ENCODE results near the gene NFIL3.
A peak's percentile ranks its signal among the peaks of the same experiment; 100 is the strongest.

NFIL3 gene

DNA sequence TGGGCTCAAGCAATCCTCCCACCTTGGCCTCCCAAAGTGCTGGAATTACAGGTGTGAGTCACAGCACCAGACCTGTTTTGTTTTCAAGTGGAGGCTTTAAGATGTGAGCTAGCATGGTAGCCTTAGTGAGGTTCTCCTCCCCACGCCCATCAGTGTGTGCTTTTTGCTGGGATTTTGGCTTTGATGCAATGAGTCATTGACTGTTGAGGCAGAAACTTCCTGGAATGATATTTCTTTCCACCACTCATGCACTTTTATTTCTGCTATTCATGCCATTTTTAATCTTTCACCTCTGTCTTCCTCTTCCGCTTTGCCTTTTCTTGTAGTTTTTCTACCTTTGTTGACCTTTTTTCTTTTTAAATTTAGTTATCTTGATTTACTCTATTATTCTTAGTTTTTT, 4.2 kb upstream of the NFIL3 start:
- ATAC-seq (no peak), DNase-seq (no peak)
- Mint-ChIP-seq H3K4me3 (peak overlapping the region in 1 of 2 donors; percentile 13), H3K4me1 (peaks cover 45% of the 10 kb centered on the region), H3K27me3 (peaks cover 27% of the 10 kb centered on the region), H3K27ac (no peak overlapping the region), H3K9me3 (no peaks in the 10 kb centered on the region)

GRCh38 chr9:91426123-91426745, 2.6 kb upstream of the NFIL3 start:
- Mint-ChIP-seq H3K4me1 (peaks cover 54% of the 10 kb centered on the region), H3K9me3 (no peaks in the 10 kb centered on the region), H3K27ac (no peak overlapping the region), H3K27me3 (peaks cover 28% of the 10 kb centered on the region), H3K4me3 (peak overlapping the region in 1 of 2 donors; percentile 12)
- ATAC-seq (no peak), DNase-seq (no peak)

- ATAC-seq (no peak), DNase-seq (no peak)
- peaks cover 33% of the 10 kb centered on the region for H3K27me3 Mint-ChIP-seq
- H3K4me3 Mint-ChIP-seq = peak overlapping the region; percentile 89 to 95
- no peaks in the 10 kb centered on the region for H3K9me3 Mint-ChIP-seq
- peak overlapping the region in 1 of 2 donors; percentile 76 for H3K27ac Mint-ChIP-seq
- peaks cover 62% of the 10 kb centered on the region for H3K4me1 Mint-ChIP-seq
Measured at GRCh38 chr9:91425271-91425670, 1.6 kb upstream of the NFIL3 start.

DNA sequence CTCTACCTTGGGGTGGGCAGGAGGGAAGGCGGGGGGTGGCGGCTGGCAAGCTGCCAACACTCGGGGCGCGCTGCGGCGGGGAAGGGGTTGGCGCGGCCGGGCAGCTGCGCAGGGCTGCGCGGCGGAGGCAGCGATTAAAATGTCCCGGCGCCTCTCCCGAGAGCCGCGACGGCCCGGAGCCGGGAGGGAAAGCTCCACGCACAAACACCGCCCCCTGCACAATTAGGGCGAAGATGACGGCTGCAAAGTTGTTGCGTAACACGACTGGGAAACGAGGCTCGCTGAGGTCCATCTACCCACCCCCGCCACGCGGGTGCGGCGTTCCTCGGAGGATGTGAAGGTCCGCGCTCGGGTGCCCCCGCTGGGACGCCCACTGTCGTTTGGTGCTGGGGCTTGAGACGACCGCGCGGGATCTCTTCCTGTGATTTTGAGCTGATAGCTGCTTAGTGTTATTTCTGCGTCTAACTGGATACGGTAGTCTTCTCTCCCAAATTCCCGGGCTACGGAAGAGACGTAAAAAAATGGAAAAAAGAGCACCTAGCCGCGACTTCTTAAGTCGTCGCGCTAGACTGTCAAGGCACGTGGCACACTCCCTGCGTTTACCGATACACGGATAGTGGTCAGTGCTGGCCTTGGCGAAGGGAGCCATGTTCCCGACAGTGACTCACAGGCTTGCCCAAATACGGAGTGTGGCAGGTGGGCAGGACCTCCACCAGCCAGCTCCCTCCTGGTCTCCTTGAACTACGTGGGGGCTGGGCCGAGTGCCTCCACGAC, 958 bp upstream of the NFIL3 start:
- Mint-ChIP-seq H3K9me3 (no peaks in the 10 kb centered on the region), H3K4me1 (peaks cover 68% of the 10 kb centered on the region), H3K27me3 (peaks cover 38% of the 10 kb centered on the region), H3K4me3 (peak overlapping the region; percentile 89 to 95), H3K27ac (peak overlapping the region; percentile 87 to 97)
- ATAC-seq (peak; percentile 49), DNase-seq (peak; percentile 55 to 74)

- peaks cover 38% of the 10 kb centered on the region for H3K27me3 Mint-ChIP-seq
- DNase-seq (peak; percentile 67 to 69), ATAC-seq (peak; percentile 46)
- peak overlapping the region; percentile 92 to 93 for H3K27ac Mint-ChIP-seq
- H3K9me3 Mint-ChIP-seq = no peaks in the 10 kb centered on the region
- H3K4me1 Mint-ChIP-seq = peaks cover 73% of the 10 kb centered on the region
- peak overlapping the region; percentile 89 to 97 for H3K4me3 Mint-ChIP-seq
Measured at GRCh38 chr9:91422758-91423711, 597 bp downstream of the NFIL3 start.

DNA sequence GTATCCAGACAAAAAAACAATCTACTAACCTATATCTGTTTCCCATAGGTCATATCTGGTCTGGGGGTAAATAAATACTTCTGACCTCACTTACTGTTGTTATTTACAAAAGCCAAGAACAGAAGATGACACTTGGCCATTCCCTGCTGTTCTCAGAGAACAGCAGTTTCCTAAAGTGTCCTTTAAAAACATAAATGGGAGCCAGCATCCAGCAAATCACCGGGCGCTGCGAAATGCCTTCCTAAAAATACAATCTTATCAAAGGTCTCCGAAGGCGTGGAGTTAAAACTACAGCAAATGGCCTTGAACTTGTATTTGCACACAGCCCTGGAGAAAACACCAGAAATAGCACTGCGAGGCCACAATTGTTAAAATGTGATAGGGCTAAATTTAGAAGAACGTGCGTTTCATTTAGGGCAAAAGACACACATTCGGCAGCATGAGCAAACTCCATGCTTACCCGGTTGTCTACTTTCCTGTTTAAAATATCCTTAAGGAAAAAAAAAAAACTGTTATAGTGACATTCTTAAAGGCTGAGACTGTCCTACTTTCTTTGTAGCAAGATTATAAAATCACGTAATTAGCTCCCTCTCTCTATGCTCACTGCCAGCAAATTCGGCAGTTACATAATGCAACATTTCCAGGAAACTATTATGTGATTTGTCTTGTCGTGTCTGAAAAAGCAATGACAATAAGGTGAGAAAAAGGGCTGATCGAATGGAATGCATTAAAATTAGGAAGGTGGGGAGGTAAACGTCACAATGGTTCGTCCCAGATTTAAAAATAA, 1.5 kb downstream of the NFIL3 start:
- Mint-ChIP-seq H3K9me3 (no peaks in the 10 kb centered on the region), H3K4me1 (peaks cover 69% of the 10 kb centered on the region), H3K4me3 (peak overlapping the region; percentile 89 to 97), H3K27ac (peak overlapping the region in 1 of 2 donors; percentile 69), H3K27me3 (peaks cover 38% of the 10 kb centered on the region)
- ATAC-seq = no peak
- DNase-seq = no peak

- H3K4me1 Mint-ChIP-seq = peaks cover 76% of the 10 kb centered on the region
- ATAC-seq = no peak
Measured at GRCh38 chr9:91421128-91421765, 2.4 kb downstream of the NFIL3 start.

DNA sequence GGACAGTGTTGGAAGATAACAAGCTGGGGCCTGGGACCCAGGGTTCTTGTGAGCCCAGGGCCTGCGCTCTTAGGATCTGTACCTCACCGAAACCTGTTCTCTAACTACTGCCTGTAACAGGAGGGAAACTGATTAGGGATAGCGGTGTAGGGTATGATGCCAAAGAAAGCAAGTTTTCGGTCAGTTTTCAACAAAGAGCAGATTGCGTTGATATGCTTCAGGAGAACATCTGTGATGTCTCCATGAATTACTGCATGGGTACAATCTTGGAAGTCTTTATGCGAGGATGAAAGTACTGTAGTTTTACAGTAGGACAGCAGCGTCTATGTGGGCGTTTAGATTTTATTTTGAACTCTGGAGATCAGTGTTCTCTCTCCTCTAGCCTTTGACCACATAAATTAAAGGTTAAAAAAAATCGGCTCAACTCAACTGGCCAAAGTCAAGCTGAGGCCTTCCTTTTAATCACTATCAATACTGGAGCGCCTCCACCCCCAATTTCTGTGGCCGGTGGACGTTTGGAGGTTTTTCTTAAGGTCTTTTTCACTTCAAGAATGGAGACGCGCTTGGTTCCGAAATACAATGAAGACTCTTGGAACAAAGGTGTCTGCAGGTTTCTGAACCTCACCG, 3.0 kb downstream of the NFIL3 start:
- peaks cover 76% of the 10 kb centered on the region for H3K4me1 Mint-ChIP-seq
- H3K27ac Mint-ChIP-seq = peak overlapping the region; percentile 77 to 85
- ATAC-seq = no peak
- DNase-seq = no peak
- H3K27me3 Mint-ChIP-seq = peaks cover 38% of the 10 kb centered on the region
- H3K9me3 Mint-ChIP-seq = no peaks in the 10 kb centered on the region
- H3K4me3 Mint-ChIP-seq = peak overlapping the region; percentile 67 to 97

More at GRCh38 chr9:91421128-91421765, 2.4 kb downstream of the NFIL3 start:
- H3K9me3 Mint-ChIP-seq = no peaks in the 10 kb centered on the region
- H3K27ac Mint-ChIP-seq = peak overlapping the region; percentile 69 to 85
- peak in 1 of 2 donors; percentile 34 for DNase-seq
- H3K27me3 Mint-ChIP-seq = peaks cover 38% of the 10 kb centered on the region
- peak overlapping the region; percentile 89 to 97 for H3K4me3 Mint-ChIP-seq

GRCh38 chr9:91419222-91420191, 4.1 kb downstream of the NFIL3 start:
- DNase-seq (peak in 1 of 2 donors; percentile 77), ATAC-seq (peak; percentile 60)
- Mint-ChIP-seq H3K4me3 (peak overlapping the region; percentile 35 to 97), H3K27ac (peak overlapping the region; percentile 77 to 92), H3K4me1 (peaks cover 76% of the 10 kb centered on the region), H3K27me3 (peaks cover 32% of the 10 kb centered on the region), H3K9me3 (no peaks in the 10 kb centered on the region)

GRCh38 chr9:91418215-91418610, 5.4 kb downstream of the NFIL3 start:
- peaks cover 85% of the 10 kb centered on the region for H3K4me1 Mint-ChIP-seq
- ATAC-seq (no peak), DNase-seq (no peak)
- peak overlapping the region in 1 of 2 donors; percentile 77 for H3K27ac Mint-ChIP-seq
- H3K27me3 Mint-ChIP-seq = peaks cover 30% of the 10 kb centered on the region
- H3K9me3 Mint-ChIP-seq = no peaks in the 10 kb centered on the region
- H3K4me3 Mint-ChIP-seq = peak overlapping the region in 1 of 2 donors; percentile 97

DNA sequence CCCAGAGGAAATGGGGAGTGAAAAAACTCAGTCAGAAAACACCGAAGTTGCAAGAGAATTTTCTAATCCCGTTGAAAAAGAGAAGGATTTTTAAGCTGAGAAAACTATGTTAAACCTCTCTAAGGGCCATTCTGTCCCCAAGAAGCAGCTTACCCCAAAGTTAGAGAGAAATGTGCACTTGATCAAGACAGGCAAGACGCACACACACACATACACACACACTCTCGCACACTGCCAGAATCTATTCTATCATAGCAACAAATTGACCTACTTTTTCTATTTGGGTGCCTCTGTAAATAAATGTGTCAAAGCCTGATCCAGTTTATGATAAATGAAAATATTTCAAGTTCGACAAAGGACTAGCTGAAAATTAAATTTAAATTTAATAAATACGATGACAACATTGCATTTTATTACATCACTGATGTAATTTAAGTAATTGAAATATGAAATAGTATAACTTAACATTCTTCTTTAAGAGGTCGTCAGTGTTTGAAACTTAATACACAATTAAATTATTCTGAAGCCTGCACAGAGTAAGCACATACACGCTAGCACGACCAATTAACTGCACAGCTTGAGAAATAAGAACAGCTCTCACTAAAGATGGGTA, 5.9 kb downstream of the NFIL3 start:
- no peak for ATAC-seq
- DNase-seq = no peak
- Mint-ChIP-seq H3K4me1 (peaks cover 84% of the 10 kb centered on the region), H3K4me3 (peak overlapping the region in 1 of 2 donors; percentile 97), H3K27ac (peak overlapping the region in 1 of 2 donors; percentile 77), H3K27me3 (peaks cover 25% of the 10 kb centered on the region), H3K9me3 (no peaks in the 10 kb centered on the region)

DNA sequence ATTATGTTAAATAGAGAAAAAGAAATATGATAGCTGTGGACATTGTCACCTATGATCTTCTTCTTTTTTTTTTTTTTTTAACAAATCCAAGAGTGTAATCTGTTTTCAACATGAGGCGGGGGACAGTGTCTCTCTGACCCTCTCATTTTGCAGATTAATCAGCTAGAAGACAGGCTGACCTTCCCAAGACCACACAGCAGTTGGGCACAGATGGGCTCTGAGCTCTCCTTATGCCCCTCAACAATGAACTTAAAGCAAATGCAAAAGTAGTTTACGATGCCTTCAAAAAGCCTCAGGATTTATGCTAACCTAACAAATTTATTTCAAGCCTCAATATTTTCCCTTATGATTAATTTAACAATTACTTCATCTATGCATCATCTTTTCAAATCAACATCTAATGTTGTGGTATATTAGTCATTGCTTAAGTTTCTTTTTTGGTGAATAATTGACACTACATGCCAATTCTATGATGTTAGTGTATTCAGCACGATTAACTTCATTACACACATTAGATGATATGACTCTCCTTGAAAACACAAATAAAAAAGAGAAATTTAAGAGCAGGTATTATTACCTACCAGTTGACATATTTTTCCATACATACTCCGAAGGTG, 7.4 kb downstream of the NFIL3 start:
- DNase-seq (no peak), ATAC-seq (peak; percentile 49)
- Mint-ChIP-seq H3K4me3 (peak overlapping the region; percentile 20 to 72), H3K27me3 (peaks cover 11% of the 10 kb centered on the region), H3K4me1 (peaks cover 74% of the 10 kb centered on the region), H3K27ac (peak overlapping the region; percentile 49 to 77), H3K9me3 (no peaks in the 10 kb centered on the region)

Data from stimulated activated naive CD8-positive, alpha-beta T cell treated with anti-CD3 and anti-CD28 coated beads, Interleukin-15, amount 100 ng/mL, for 72 hours (primary cell).